ENCODE measurements around the gene MUC4. TPM values are rescaled to one million over a fixed set of nuclear protein-coding genes. Genes with fewer than 3 reads are reported as not detected.

MUC4 gene
- not detected in 2 replicates for polyA plus RNA-seq (2011; rRNA removed)
- under 0.01 TPM in 1 of 2 replicates, not detected in the other for polyA minus RNA-seq (2011; rRNA and poly(A)+ RNA removed)

GRCh38 chr3:195811756-195812155 lies at the start of gene MUC4:
Gene MUC4 (minus strand): TSS chr3:195811929. CDS start chr3:195811817, 112 bp downstream.
- ChIA-PET POLR2A (no interaction called here), CTCF (interaction anchor here (0.9 kb wide), 1 partner anchor 18 kb away, joined by 3 read pairs; no protein-coding TSS in a partner anchor)
- Histone ChIP-seq H3K36me3 (ENCODE audit: control insufficient read depth, insufficient read depth, low read length) (no peaks in the 10 kb centered on the region), H3K27me3 (ENCODE audit: control insufficient read depth, insufficient read depth, low read length) (peaks cover 3% of the 10 kb centered on the region; the same call in 1 of the 2 replicates), H3K4me3 (ENCODE audit: low read depth, low read length) (no peak within 1 kb of the TSS)
- no peak for DNase-seq (ENCODE audit: low read depth)
- no peak for TF ChIP-seq CTCF (IDR thresholded peaks at IDR 0.05; ENCODE audit: insufficient read depth, low read depth, low read length)

GRCh38 chr3:195860456-195860855 lies 48.7 kb upstream of the MUC4 start:
- Histone ChIP-seq H3K36me3 (ENCODE audit: control insufficient read depth, insufficient read depth, low read length) (0 out of 2 replicates have a peak, but pooled peaks cover 4% of the 10 kb centered on the region), H3K27me3 (ENCODE audit: control insufficient read depth, insufficient read depth, low read length) (no peaks in the 10 kb centered on the region), H3K4me3 (ENCODE audit: low read depth, low read length) (no peak overlapping the region)
- POLR2A ChIA-PET, result no interaction called here
- DNase-seq (ENCODE audit: low read depth), result no peak
- CTCF ChIA-PET, result interaction anchor here (1.6 to 10.7 kb wide), 5 partner anchors 9 to 59 kb away, joined by 4 to 268 read pairs (median 67); no protein-coding TSS in a partner anchor
- TF ChIP-seq CTCF (IDR thresholded peaks at IDR 0.05; ENCODE audit: insufficient read depth, low read depth, low read length), result no peak

GRCh38 chr3:195859846-195860411 lies 48.2 kb upstream of the MUC4 start:
- POLR2A ChIA-PET, result no interaction called here
- Histone ChIP-seq H3K27me3 (ENCODE audit: control insufficient read depth, insufficient read depth, low read length) (no peaks in the 10 kb centered on the region), H3K36me3 (ENCODE audit: control insufficient read depth, insufficient read depth, low read length) (0 out of 2 replicates have a peak, but pooled peaks cover 4% of the 10 kb centered on the region), H3K4me3 (ENCODE audit: low read depth, low read length) (no peak overlapping the region)
- no peak for DNase-seq (ENCODE audit: low read depth)
- CTCF ChIA-PET, result interaction anchor here (0.8 to 10.7 kb wide), 16 partner anchors 9 to 81 kb away, joined by 3 to 268 read pairs (median 8); partner anchors contain the start of gene TNK2
- TF ChIP-seq CTCF (IDR thresholded peaks at IDR 0.05; ENCODE audit: insufficient read depth, low read depth, low read length), result no peak

GRCh38 chr3:195859061-195859845 lies 47.5 kb upstream of the MUC4 start:
- ChIA-PET POLR2A (no interaction called here), CTCF (interaction anchor here (0.8 to 10.7 kb wide), 16 partner anchors 8 to 141 kb away, joined by 3 to 268 read pairs (median 6); partner anchors contain the start of gene TNK2)

More at GRCh38 chr3:195859061-195859845, 47.5 kb upstream of the MUC4 start:
- peak; percentile 96 for TF ChIP-seq CTCF (IDR thresholded peaks at IDR 0.05; ENCODE audit: insufficient read depth, low read depth, low read length)
- 0 out of 2 replicates have a peak, but pooled peaks cover 4% of the 10 kb centered on the region for H3K36me3 ChIP-seq (ENCODE audit: control insufficient read depth, insufficient read depth, low read length)
- H3K27me3 ChIP-seq (ENCODE audit: control insufficient read depth, insufficient read depth, low read length), result no peaks in the 10 kb centered on the region
- H3K4me3 ChIP-seq (ENCODE audit: low read depth, low read length), result no peak overlapping the region
- DNase-seq (ENCODE audit: low read depth), result no peak

All from BJ (cell line).